PC-3 (cell line): ENCODE data around the gene MAPKAP1. TPM values are rescaled to one million over a fixed set of nuclear protein-coding genes. Genes with fewer than 3 reads are reported as not detected.

Experiments
- ATAC-seq: fragments of 200-7000 bp; cut with Tn5 transposase; 2 replicates; pipeline ENCODE4 v1.9.1; 2020; ENCODE audit warnings: mild to moderate bottlenecking, moderate library complexity
- BruUV-seq: library from RNA; stranded (reverse); fragments of 400-500 nt; replicated peaks from 2 replicates; lab custom pipeline; 2021; lab: Mats Ljungman, UMichigan
- CTCF ChIA-PET: fragments of 300-600 bp; sonication (Branson Sonifier 250); formaldehyde crosslinking; loops from one replicate; lab custom pipeline; 2022; ENCODE audit warnings: antibody characterized with exemption; lab: Charles Lee
- POLR2A ChIA-PET: fragments of 300-600 bp; sonication (Branson Sonifier 250); formaldehyde crosslinking; loops from one replicate; lab custom pipeline; 2022; ENCODE audit warnings: antibody characterized with exemption; ENCODE audit not compliant: unreplicated experiment; lab: Charles Lee
- DNase-seq: peaks from one replicate; pipeline ENCODE4 v3.0.0-alpha.2; 2015
- H2AFZ ChIP-seq: fragments of 300-600 bp; sonication (generic); 2 replicates; pipeline ENCODE4 v1.6.0; 2016; ENCODE audit warnings: antibody characterized with exemption, low read length
- H3F3A ChIP-seq: fragments of 300-600 bp; sonication (generic); one replicate; pipeline ENCODE4 v1.6.0; 2017; ENCODE audit warnings: antibody characterized with exemption, low read length, control low read depth, mild to moderate bottlenecking; ENCODE audit not compliant: unreplicated experiment
- H3K27ac ChIP-seq: fragments of 300-600 bp; sonication (generic); 2 replicates; pipeline ENCODE4 v1.5.1; 2016; ENCODE audit warnings: mild to moderate bottlenecking, low read length
- H3K27me3 ChIP-seq: fragments of 300-600 bp; sonication (generic); 2 replicates; pipeline ENCODE4 v1.6.1; 2016; ENCODE audit warnings: low read length, mixed read lengths
- H3K36me3 ChIP-seq: fragments of 300-600 bp; sonication (generic); 2 replicates; pipeline ENCODE4 v1.6.1; 2016; ENCODE audit warnings: low read depth, mixed run types, low read length, mixed read lengths
- H3K4me1 ChIP-seq: fragments of 300-600 bp; sonication (generic); 2 replicates; pipeline ENCODE4 v1.5.1; 2016; ENCODE audit warnings: low read length; ENCODE audit not compliant: insufficient read depth
- H3K4me2 ChIP-seq: fragments of 300-600 bp; sonication (generic); 2 replicates; pipeline ENCODE4 v1.6.0; 2016; ENCODE audit warnings: low read length
- H3K4me3 ChIP-seq: fragments of 300-600 bp; sonication (generic); 2 replicates; pipeline ENCODE4 v1.5.1; 2016; ENCODE audit warnings: mild to moderate bottlenecking, low read length, mixed read lengths
- H3K79me2 ChIP-seq: fragments of 300-600 bp; sonication (generic); 2 replicates; pipeline ENCODE4 v1.6.1; 2017; ENCODE audit warnings: low read length, mixed read lengths
- H3K9ac ChIP-seq: fragments of 300-600 bp; sonication (generic); 2 replicates; pipeline ENCODE4 v1.6.0; 2016; ENCODE audit warnings: mild to moderate bottlenecking, low read length
- H3K9me2 ChIP-seq: fragments of 300-600 bp; sonication (generic); replicated peaks from 2 replicates; pipeline ENCODE4 v1.6.1; 2016; ENCODE audit warnings: mixed run types, low read length, mixed read lengths
- H3K9me3 ChIP-seq: fragments of 300-600 bp; sonication (generic); 2 replicates; pipeline ENCODE4 v1.6.1; 2016; ENCODE audit warnings: low read length, mixed read lengths
- H4K20me1 ChIP-seq: fragments of 300-600 bp; sonication (generic); 2 replicates; pipeline ENCODE4 v1.6.1; 2016; ENCODE audit warnings: low read length, mixed read lengths
- EZH2 ChIP-seq: fragments of 300-600 bp; sonication (generic); IDR thresholded peaks from one replicate; pipeline ENCODE4 v1.6.1; 2017; ENCODE audit warnings: antibody characterized with exemption, mild to moderate bottlenecking, low read length; ENCODE audit not compliant: unreplicated experiment
- EZH2phosphoT487 ChIP-seq: fragments of 300-600 bp; sonication (generic); IDR thresholded peaks from 2 replicates; pipeline ENCODE4 v1.6.1; 2018; ENCODE audit warnings: mild to moderate bottlenecking, antibody characterized with exemption, low read length, borderline replicate concordance
- intact Hi-C: fragments of 100-400 bp; cut with micrococcal nuclease; formaldehyde crosslinking; loops from 2 replicates; pipeline ENCODE4 v1.9.0; 2023
- total RNA-seq: library from RNA; depleted of rRNA; stranded (reverse); fragments of >200 nt; gene quantifications from 2 replicates; pipeline ENCODE4 v1.2.3, GENCODE V29; 2014
- TF ChIP-seq, protein P1 (sequence below): fragments of 300-600 bp; sonication (generic); conservative IDR thresholded peaks from 2 replicates; pipeline ENCODE4 v1.5.1; 2017; ENCODE audit warnings: antibody characterized with exemption, low read depth, mild to moderate bottlenecking, low read length

Gene MAPKAP1
- total RNA-seq, 1 experiment from 2014 or later = 128 TPM

DNA sequence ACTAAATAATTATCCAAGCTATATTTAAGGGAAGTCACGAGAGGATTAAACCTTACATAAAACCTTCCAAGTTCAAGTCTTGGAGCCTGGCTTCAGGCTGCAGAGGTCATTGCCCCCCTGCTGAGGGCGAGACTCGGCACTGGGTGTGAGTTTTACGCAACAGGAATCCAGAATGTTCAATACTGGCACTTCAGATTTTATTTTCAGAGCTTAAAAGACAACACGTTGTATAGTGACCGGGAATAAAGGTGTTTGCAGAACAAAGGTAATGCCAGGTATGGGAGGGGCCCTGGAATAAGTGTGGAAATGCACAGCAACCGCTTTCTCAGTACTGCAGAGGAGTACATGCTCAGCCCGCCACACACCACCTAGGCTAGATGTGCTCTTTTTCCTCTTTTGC lies 238.4 kb downstream of the MAPKAP1 start:
- TF ChIP-seq, protein P1, sequence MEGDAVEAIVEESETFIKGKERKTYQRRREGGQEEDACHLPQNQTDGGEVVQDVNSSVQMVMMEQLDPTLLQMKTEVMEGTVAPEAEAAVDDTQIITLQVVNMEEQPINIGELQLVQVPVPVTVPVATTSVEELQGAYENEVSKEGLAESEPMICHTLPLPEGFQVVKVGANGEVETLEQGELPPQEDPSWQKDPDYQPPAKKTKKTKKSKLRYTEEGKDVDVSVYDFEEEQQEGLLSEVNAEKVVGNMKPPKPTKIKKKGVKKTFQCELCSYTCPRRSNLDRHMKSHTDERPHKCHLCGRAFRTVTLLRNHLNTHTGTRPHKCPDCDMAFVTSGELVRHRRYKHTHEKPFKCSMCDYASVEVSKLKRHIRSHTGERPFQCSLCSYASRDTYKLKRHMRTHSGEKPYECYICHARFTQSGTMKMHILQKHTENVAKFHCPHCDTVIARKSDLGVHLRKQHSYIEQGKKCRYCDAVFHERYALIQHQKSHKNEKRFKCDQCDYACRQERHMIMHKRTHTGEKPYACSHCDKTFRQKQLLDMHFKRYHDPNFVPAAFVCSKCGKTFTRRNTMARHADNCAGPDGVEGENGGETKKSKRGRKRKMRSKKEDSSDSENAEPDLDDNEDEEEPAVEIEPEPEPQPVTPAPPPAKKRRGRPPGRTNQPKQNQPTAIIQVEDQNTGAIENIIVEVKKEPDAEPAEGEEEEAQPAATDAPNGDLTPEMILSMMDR = no peak
- TF ChIP-seq EZH2phosphoT487 (no peak), EZH2 (no peak)
- H2AFZ ChIP-seq = no peak overlapping the region
- ChIA-PET CTCF (no interaction called here), POLR2A (no interaction called here)
- BruUV-seq = no TSS peak
- no peaks in the 10 kb centered on the region for H3K9me2 ChIP-seq
- no peak overlapping the region for H3K27ac ChIP-seq
- no peak overlapping the region for H3K9ac ChIP-seq
- H3K4me1 ChIP-seq = no peaks in the 10 kb centered on the region
- H4K20me1 ChIP-seq = no peaks in the 10 kb centered on the region
- no peaks in the 10 kb centered on the region for H3K36me3 ChIP-seq
- no peak overlapping the region for H3K4me2 ChIP-seq
- no peaks in the 10 kb centered on the region for H3K27me3 ChIP-seq
- ATAC-seq (no peak), DNase-seq (no peak)
- H3K4me3 ChIP-seq = no peak overlapping the region
- H3F3A ChIP-seq = no peaks in the 10 kb centered on the region
- no peaks in the 10 kb centered on the region for H3K9me3 ChIP-seq
- no peaks in the 10 kb centered on the region for H3K79me2 ChIP-seq
- intact Hi-C loops = no loop called here

DNA sequence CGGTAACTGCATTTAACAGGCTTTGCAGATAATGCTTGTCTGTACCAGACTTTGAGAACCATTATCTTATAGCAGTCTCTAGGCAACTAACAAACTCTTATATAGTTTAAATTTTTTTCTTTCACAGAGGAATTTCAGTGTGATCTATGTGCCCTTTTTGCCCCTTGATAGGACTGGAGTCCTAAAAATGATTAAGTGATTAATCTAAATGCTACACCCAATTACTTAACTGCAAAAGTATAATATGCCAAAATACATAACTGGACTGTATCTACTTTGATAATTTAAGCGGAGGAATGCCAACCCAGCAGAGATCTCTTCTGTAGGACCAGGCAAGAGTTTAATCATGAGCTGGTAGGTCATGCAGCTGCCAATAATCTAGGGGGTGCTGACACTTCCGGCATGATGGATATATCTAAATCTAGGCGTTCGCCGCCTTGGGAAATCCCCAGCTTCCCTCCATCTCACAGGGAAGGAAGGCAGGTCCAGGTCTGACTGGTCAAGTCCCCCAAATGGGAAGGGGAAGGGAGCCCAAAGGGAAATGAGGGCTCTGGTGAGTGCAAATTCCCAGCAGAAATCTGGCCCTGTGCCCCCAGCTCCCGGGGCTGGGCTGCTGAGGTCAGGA lies 239.8 kb downstream of the MAPKAP1 start:
- H3K4me3 ChIP-seq = no peak overlapping the region
- H3K4me2 ChIP-seq = no peak overlapping the region
- no TSS peak for BruUV-seq
- H3K9me3 ChIP-seq = no peaks in the 10 kb centered on the region
- no peak for DNase-seq
- H3K27me3 ChIP-seq = no peaks in the 10 kb centered on the region
- TF ChIP-seq, protein P1 = no peak
- TF ChIP-seq EZH2phosphoT487 = no peak
- TF ChIP-seq EZH2 = no peak
- H4K20me1 ChIP-seq = no peaks in the 10 kb centered on the region
- ATAC-seq = no peak
- H2AFZ ChIP-seq = no peak overlapping the region
- H3K9ac ChIP-seq = no peak overlapping the region
- H3K36me3 ChIP-seq = no peaks in the 10 kb centered on the region
- ChIA-PET CTCF (no interaction called here), POLR2A (no interaction called here)
- H3K4me1 ChIP-seq = no peaks in the 10 kb centered on the region
- intact Hi-C loops = no loop called here
- no peaks in the 10 kb centered on the region for H3K9me2 ChIP-seq
- H3K27ac ChIP-seq = no peak overlapping the region
- H3K79me2 ChIP-seq = no peaks in the 10 kb centered on the region
- H3F3A ChIP-seq = no peaks in the 10 kb centered on the region

DNA sequence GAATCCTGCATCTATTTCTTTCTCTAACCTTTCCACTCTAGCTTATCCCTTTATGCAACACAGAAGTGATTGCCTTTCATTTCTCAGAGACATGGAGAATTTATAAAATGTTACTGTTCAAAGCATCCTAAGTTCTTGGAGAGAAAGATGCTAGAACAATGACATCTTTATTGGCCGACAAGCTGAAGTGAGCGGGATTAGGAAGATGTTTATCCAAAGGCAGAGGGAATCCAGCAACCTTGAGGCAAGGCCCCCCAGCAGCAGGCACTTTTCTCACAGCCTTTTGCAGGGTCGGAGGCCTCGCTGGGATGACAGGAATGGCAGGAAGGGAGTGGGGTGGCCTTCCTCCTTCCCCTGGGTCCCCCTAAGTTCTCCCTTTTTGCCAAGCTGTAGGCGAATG lies 240.6 kb downstream of the MAPKAP1 start:
- H3K4me3 ChIP-seq = no peak overlapping the region
- H3F3A ChIP-seq = no peaks in the 10 kb centered on the region
- no peaks in the 10 kb centered on the region for H3K27me3 ChIP-seq
- H3K9me2 ChIP-seq = no peaks in the 10 kb centered on the region
- intact Hi-C loops = no loop called here
- TF ChIP-seq, protein P1 = no peak
- TF ChIP-seq EZH2 = no peak
- no peak for TF ChIP-seq EZH2phosphoT487
- no peaks in the 10 kb centered on the region for H3K9me3 ChIP-seq
- no peak overlapping the region for H3K4me2 ChIP-seq
- no peaks in the 10 kb centered on the region for H3K36me3 ChIP-seq
- no peaks in the 10 kb centered on the region for H3K4me1 ChIP-seq
- ChIA-PET CTCF (no interaction called here), POLR2A (no interaction called here)
- no peak overlapping the region for H3K27ac ChIP-seq
- no peak overlapping the region for H2AFZ ChIP-seq
- no TSS peak for BruUV-seq
- ATAC-seq (no peak), DNase-seq (no peak)
- no peaks in the 10 kb centered on the region for H3K79me2 ChIP-seq
- H3K9ac ChIP-seq = no peak overlapping the region
- no peaks in the 10 kb centered on the region for H4K20me1 ChIP-seq
